DMS114 treated with DMSO at 0.1 percent for 48 hours (cell line): ENCODE results near the gene PZP.

Experiments used
- DNase-seq: peaks from one replicate; lab custom pipeline; 2025; ENCODE audit not compliant: unreplicated experiment; lab: John Stamatoyannopoulos, UW

The PZP gene

DNA sequence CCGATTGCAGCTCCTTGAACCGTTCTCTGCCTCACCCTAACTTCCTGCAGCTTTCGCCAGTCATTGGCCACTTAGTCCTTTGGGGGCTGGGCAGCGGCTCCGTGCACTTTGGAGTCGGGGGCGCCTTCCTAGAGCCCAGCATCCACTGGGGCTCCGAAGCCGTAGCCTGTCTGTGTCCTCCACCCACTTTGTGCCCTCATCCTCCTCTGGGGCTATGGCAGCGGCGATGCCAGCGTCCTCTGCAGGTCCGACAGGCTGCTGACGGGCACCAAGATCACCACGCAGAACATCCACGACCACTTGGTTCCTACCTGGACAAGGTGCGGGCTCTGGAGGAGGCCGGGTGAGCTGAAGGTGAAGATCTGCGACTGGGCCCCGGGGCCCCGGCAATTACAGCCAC lies 80.7 kb downstream of the PZP start:
- DNase-seq: no peak

DNA sequence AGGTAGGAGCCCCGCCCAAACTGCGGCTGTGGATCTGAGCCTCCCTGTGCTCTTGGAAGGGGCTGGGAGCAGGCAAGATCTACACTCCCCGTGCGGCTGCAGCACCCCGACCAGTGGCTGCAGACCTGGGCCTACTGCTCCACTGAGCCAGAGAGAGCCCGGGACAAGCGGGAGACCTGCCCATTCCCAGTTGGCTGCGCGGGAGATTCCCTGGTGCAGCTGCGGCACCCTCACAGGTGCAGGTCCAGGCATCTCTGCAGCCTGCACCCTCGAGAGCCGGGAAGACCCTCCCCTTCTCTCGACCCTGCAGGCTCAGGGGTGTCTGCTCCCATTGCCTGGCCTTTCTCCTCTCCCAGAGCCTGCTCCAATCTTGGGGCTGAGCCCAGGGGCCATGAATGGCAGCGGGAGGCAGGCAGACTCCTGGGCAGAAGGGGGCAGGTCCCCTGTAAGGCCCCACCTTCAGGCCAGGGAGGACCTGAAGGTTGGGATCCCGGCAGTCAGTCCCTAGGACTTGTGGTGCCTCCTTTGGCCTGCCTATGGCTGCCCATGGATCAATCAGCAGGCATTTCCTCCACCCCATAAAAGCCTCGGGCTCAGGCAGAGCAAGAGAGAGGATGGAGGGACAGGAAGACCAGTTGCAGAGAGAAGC lies 83.7 kb downstream of the PZP start:
- no peak for DNase-seq

DNA sequence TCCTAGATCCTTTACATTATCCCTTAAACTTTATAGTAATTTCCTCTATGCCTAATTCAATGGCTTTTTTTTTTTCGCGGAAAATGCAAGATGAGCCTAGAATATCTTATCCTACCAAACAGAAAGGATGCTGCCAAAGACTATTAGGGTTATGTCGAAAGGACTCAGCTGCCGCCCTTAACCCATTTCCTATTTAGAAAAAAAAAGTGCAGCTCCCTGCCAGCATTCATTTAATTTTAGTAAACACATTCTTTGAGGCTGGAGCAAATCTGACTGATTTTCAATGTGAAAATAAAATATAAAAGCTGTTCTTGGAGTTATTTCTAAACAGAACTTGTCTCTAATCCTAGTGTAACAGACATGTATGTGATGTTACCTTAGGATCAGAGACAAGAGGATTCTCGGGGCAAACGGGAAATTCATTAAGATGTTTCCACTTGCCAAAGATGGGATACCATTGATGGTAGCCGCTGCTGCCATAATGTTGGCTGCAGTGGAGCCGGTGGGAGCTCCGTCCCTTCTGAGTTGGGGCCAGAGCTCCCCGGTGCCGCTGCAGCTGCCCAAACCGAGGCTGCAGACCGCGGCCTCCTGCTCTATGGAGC lies 84.3 kb downstream of the PZP start:
- DNase-seq: no peak

DNA sequence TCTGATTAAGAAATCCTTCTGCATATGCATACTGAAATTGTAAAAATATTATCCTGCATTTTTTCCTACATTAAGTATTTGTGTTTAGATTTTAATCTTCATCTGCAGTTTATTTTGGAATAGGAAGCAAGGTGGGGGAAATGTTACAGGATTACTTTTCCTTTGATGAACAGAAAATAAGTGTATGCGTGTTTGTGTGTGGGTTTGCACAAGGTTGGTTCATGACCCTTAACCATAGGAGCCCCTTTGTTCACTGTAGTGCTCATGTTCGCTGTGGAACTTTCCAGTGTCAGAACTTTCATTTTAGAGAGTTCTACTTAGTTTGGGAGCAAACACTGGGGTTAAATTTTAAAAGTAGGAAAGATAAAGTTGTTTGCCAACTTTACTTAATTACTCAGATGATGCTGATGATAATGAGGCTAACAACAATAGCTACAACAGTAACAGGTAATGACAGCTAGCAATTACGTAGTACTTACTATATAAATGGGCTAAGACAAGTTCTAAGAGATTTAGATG lies 86.0 kb downstream of the PZP start:
- no peak for DNase-seq

DNA sequence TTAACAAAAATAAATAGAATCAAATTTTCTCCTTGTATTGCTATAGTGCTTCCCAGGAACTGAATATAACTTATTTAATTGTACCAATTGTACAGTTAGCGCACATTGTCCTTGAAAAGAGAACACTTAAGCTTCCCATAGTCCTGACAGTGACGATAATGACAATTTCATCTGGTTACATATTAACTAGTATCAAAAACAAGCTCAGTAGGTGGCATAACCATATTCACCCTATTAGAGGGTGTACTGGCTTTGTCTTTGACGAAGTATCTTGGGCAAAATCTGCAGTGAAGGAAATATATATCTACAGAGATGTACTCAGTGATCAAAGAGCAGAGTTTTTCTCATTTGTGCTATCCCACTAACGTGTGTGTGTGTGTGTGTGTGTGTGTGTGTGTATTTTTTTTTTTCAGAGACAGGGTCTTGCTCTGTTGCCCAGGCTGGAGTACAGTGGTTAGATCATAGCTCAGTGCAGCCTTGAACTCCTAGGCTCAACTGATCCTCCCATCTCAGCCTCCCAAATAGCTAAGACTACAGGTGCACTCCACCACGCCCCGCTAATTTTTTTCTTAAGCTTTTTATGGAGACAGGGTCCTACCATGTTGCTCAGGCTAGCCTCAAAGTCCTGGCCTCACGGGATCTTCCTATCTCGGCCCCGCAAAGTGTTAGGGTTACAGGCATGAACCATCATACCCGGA lies 87.6 kb downstream of the PZP start:
- no peak for DNase-seq

DNA sequence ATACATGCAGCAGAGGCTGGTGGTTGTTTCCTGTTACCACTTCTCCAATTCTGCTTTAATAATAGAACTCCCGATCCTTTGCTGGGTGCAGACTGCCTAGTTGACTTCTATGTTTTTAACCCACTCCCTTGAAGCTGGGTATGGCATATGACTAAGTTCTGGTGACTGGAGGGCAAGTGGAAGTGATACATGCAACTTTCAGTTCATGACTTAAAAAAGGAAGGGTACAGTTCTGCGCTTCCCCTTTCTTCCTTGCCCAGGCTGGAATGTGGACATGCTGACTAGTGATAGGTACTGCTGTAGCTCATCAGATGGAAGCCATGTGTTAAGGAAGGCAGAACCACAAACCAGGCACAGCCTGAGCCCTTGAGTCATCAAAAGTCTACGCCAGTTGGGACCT lies 90.0 kb downstream of the PZP start:
- no peak for DNase-seq

DNA sequence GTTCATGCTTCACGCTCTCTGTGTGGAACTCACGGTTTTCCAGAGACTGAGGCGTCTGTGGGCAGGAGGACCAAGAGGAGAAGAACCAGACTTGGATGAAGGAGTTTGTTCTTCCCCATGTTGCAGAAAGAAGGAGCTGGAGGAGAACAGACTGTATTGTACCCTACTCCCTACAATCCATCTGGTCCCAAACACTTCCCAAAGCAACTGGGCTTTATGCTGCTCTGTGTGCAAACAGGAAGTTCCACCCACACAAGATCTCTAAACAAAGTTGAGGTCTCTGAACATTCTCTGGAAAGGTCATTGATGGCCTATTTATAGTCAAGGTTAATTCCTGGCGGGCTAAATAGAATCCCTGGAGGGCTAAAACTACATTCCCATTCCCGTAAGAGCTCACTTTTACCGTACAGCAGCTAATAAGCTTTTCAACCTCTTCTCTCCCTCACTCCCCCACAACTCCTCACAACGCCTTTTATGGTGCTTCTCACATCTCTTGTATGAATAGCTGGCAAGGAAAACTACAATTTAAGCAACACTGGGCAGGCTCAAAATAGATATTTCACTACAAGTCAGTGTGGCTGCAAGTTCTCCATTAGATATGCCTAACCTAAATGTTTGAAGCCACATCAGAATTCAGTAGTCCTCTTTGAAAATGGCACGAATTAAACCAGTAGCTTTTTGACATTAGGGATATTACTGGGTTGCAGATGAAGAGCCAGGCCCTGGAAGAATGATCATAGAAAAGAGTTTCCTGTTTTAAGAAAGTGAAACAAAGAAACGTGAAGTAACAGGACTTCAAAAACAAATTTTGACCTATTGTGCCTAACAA lies 92.2 kb downstream of the PZP start, which contains the start of gene A2M:
TSS of gene A2M (minus strand) at position 189 of the 829 bp plus-strand sequence. CDS start at position 119, 70 bp downstream.
- DNase-seq: no peak

DNA sequence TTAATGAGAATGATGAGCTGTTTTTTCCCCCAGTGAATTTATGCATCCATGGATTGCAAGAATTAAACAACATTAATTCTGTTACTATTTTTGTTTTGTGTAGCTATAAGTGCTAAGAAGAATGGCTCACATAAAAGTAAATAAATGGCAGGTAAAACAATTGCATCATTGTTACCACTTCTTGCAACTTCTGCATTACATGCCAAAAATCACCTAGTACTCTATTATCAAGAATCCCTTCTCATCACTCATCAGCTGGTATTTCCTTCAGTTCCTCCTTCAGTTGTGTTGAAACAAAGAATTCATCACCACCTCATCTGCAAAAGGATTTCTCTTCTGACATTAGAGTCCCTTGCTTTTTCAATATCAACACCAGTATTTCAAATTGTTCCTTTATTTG lies 93.2 kb downstream of the PZP start:
- DNase-seq: no peak

DNA sequence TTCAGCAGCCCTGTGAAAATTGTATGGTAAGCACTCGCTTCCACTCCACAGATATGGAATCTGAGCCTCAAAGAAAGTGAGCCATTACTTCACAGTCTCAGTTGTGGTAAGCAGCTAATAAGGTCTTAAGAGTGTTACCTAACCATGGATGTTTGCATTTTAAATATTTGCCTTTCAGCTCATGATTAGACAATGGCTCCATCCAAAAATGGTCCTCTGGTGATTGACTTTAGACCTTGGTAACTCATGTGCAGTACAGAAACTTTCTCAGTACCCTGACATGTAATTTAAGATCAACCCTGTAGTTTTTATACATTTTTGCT lies 94.2 kb downstream of the PZP start:
- DNase-seq: no peak

DNA sequence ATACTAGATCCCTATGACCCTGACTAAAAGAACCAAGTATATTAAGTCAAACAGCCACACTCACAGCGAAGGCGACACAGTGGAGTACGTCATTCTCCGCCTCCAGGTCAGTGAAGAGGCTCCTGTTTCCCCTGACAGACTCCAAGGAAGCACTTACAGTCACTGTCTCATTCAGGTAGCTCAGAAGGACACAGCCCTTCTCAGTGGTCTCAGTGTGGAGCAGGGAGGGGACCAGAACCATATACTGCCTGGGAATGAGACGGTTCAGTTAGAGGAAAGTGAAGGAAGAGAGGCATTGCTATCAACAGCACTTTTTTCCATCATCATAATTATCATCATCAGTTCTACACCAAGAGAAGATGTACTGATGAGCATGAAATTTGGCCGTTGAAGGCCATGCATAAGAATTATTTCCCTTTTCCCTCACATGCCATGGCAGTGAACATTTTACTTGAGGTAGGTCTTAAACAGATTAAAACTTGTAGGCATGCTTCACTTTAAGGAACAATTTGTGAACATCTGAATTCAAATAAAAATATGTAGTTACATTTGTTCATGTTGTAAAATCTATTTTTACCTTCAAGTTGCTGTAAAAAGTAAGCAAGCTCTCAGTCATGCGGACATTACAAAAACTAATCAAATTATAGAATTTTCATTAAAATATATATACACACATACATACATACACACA lies 94.8 kb downstream of the PZP start:
- no peak for DNase-seq

DNA sequence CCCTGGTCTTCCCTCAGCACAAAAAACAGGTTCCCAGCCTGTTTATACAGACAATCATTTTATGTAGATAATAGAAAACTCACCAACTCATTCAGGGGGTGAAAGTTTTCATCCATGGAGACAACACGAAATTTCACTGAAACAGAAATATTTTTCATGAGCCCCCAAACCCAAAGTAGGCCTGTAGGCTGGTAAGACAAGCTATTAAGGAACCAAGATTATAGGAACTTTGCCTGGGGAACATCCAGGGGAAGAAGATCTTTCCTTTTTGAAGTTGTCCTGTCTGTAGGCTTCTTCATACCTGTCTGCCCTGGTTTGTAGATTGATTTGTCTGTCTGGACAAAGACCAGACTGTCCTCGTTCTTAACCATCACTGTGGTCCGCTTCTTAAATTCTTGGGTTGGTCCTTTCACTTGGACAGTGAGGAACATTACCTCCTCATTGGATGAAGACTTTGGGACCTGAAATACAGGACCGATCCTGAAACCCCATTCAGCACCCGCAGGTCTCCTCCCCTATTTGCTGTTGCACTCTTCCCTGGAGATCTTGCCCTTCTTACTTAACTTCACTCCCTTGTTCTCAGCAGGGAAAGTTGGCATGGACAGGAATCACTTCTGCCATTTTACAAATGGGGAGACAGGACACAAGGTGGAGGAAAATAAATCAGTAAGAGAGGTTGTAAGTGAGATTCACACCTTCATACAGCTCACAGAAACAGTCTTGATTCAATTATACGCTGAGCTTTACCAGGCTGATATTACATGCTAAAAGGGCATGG lies 95.9 kb downstream of the PZP start:
- no peak for DNase-seq

DNA sequence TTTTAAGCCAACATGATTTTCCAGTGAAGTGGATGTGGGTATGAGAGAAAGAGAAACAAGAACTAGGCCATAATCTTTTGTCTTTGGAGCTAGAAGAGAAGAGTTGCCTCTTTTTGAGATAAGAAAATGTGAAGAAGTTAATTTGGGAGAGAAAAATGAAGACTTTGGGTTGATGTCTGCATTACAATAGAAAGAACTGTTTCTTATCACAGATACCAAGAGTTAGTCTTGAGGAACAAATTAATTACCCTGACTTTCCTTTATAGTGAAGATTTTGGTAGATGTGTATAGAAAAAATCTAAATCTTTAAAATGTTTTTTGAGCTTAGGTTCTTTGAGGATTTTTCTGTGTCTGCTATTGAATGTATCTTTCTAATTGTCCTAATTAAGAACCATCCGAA lies 96.7 kb downstream of the PZP start:
- DNase-seq: no peak

DNA sequence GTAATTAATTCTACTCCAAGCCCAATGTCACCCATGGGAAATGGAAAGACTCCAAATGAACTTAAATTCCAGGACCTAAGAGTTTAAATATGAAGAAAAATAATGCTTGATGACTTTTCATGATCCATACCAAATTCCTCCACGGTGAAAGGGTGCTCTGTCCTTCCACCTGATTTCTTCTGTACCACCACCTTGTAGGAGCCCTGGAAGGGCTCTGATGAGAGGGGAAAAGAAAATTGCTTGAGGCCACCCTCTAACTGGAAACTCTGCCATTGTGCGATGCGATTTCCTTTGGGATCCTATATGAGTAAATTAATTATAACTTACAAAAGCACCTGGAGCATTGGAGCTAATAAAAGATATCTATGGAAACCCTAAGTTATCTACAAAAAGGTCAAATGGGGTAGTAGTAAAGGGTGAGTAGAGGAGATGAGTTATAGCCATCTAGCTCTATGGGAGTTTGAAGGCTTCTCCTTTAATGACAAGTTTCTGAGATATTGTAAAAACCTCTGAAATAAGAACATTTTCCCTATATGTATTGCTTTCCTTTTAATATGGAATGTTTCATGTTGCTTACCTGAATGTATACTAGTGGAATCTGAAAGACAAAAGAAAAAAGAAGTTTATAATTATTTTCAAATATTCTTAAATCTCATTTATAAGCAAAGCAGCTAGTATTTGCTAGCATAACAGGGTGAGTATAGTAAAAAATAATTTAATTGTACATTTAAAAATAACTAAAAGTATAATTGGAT lies 98.3 kb downstream of the PZP start:
- no peak for DNase-seq

DNA sequence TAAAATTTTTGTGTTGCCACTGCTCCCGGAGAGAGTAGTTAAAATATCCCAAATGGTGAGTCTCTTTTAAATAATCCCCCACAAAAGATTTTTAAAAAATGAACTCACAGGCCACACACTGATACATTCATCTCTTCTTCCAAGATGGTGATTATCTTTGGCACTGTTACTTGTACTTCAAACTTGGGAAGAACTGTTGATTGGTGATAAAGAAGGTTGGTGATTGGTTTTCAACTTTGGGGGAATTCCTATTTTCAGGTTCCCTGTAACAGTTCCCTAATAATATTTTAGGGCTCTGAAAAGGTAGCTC lies 99.0 kb downstream of the PZP start:
- DNase-seq: no peak

DNA sequence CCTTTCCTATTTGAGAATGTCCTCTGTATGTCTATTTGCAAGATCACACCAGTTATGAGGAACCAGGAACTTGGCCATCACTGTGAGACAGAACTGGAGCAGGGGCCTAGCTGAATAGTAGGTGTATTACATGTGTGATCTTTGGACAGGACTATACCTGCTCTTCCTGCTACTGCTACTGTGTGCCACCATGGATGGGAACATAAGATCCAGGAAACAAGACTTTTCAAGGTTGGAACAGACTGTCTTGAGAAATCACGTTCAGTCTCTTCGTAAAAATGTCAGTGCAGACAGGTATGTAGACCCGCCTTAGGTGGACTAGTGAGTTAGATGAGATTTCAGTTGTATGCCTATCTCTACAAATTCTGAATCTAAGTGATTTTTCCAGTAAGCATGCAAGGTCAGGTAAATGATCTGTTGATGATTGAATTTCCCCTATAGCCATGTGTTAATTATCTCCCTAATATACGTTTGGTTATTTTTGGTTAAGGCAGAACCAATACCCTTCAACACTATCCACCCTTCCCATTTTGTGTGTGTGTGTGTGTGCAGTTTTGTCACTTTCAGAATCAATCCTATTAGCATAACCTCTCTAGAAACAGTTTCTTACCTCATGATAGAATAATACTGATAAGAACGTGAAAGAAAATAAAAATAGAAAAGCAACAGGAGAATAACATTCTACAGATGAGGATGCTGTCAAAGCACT lies 99.5 kb downstream of the PZP start:
- DNase-seq: no peak

DNA sequence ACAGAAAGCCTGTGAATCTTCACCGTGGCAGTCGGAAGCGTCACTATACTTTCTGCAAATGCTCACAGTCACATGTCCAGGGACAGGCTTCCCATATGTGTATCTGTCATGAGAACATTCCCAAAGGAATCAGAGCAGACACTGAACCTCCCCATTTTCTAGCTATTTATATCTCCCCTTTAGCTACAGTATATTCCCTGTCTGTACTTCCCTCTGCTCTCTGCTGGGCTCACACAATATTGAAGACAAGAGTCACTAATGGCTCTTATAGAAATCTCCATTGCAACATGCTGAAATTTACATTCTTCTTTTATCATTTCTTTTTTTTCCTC lies 100.7 kb downstream of the PZP start:
- no peak for DNase-seq

DNA sequence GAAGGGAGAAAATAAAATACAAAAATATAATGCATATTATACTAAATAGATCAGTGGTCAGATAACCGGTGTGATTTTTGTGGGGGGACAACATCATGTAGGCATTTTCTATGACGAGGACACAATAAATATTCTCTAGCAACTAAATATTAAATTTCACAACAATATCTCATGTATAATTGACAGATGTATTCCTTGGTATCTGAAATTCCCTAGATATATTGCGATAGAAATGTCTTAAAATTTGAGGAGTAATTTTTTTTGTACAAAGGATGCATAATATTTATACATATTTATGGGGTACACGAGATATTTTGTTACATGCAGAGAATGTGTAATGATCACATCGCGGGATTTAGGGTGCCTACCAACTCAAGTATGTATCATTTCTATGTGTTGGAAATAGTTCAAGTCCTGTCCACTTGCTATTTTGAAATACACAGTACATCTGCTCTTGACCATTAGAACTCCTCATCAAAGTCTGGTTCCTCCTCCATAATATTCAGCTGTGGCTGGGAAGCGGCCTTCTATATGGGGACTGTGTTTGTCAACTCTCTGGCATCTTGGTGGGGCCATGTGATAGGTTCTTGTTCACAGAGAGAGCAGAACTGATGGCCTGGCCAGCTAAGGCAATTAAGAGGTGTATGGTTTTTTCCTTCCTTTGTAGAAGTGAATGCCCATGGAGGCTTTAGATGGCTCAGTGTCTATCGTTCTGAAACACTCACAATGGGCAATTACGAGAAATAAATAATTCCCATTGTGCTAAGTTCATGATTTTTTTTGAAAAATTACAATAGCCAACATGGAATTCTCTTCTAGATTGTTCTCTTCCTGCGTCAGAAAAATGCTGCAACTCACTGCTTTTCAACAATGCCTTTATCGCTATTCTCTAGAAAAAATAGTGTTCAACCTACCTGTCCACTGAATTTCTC lies 101.3 kb downstream of the PZP start:
- no peak for DNase-seq

DNA sequence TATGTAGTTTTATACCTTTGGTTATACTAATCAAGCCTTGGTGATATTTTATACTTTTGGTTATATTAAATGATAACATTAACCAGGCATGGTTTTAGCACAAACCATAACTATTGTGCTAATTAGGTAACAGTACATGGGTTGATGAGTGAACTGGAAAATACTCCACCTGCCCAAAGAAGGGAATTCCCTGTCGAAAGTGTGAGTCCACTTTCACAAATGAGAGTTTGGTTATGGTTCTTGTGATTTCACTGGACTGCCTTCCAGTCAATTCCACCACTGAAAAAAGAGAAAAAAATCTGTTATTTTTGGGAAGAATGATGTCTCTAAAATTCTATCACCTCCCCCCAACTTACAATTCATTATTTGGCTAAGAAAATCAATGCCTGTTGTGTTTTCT lies 102.1 kb downstream of the PZP start:
- DNase-seq: no peak
